ENCODE measurements around the gene C1GALT1C1L. TPM values are rescaled to one million over a fixed set of nuclear protein-coding genes. Genes with fewer than 3 reads are reported as not detected.

C1GALT1C1L gene
- total and polyA plus RNA-seq, 2 of the 4 experiments (the other 2 are of a cell fraction) = 0.36 to 0.63 TPM

- Histone ChIP-seq H2AFZ (replicated peaks; ENCODE audit: low read length, poor library complexity) (no peak overlapping the region), H2BK20ac (ENCODE audit: low read depth, low read length) (no peak overlapping the region), H2BK120ac (ENCODE audit: low read depth, low read length) (no peak overlapping the region), H3K27me3 (ENCODE audit: control insufficient read depth, insufficient read depth, low read length) (no peaks in the 10 kb centered on the region; the same call in 1 of the 2 replicates), H3K4ac (ENCODE audit: low read depth, low read length) (no peak overlapping the region), H4K8ac (ENCODE audit: low read depth in 2 of 2, low read length in 2 of 2) (no peak overlapping the region), H3K9me3 (ENCODE audit: control insufficient read depth, insufficient read depth, low read length) (no peaks in the 10 kb centered on the region), H2BK5ac (ENCODE audit: low read depth, low read length, poor library complexity, severe bottlenecking) (no peak overlapping the region), H3K4me1 (ENCODE audit: control insufficient read depth, insufficient read depth, low read length) (no peaks in the 10 kb centered on the region), H4K5ac (ENCODE audit: low read depth, low read length) (no peak overlapping the region), H3K14ac (replicated peaks; ENCODE audit: low read depth, low read length) (no peak overlapping the region), H3K4me3 (ENCODE audit: insufficient read depth, low read depth, low read length) (no peak overlapping the region), H4K20me1 (ENCODE audit: insufficient read depth, low read length) (no peaks in the 10 kb centered on the region), H3K36me3 (ENCODE audit: control insufficient read depth, insufficient read depth, low read length) (no peaks in the 10 kb centered on the region), H3K79me1 (ENCODE audit: low read depth in 1 of 2, low read length in 2 of 2) (no peaks in the 10 kb centered on the region), H3K56ac (ENCODE audit: extremely low read depth, insufficient read depth, low read length) (no peak overlapping the region), H3K23ac (ENCODE audit: low read depth, low read length) (no peak overlapping the region), H2AK9ac (replicated peaks; ENCODE audit: low read depth, low read length, poor library complexity) (no peak overlapping the region), H3K18ac (ENCODE audit: low read depth, low read length) (no peak overlapping the region), H3K9ac (ENCODE audit: low read depth, low read length) (no peak overlapping the region), H2BK15ac (ENCODE audit: low read depth, low read length) (no peak overlapping the region), H3K4me2 (ENCODE audit: low read depth, low read length) (no peak overlapping the region), H3K27ac (ENCODE audit: insufficient read depth, low read length) (no peak overlapping the region), H2AK5ac (ENCODE audit: low read depth, low read length) (no peak overlapping the region), H4K91ac (ENCODE audit: insufficient read depth, low read depth, low read length) (no peak overlapping the region), H3K9me1 (ENCODE audit: insufficient read depth, low read length) (no peaks in the 10 kb centered on the region)
- ChIA-PET POLR2A (ENCODE audit: unreplicated experiment) (no interaction called here), CTCF (no interaction called here)
- DNase-seq = no peak
- dilution Hi-C loops (cut with HindIII; ENCODE audit: low sequenced_read_pairs, unreplicated experiment) = no loop called here
- no CpG with 5 or more reads among the region's 3 CpGs for WGBS, 2 experiments (ENCODE audit: extremely low coverage in 2 of 2, insufficient read length in 1 of 2)
- BruUV-seq (replicated peaks) = no TSS peak
- no peak for ATAC-seq (ENCODE audit: low read depth)
- TF ChIP-seq RFX5 (IDR thresholded peaks at IDR 0.05; ENCODE audit: low read depth, low read length) (no peak), RAD21 (IDR thresholded peaks at IDR 0.05; ENCODE audit: low read length) (no peak), MAFK (IDR thresholded peaks at IDR 0.05; ENCODE audit: low read depth, low read length) (no peak), MXI1 (IDR thresholded peaks at IDR 0.05; ENCODE audit: borderline replicate concordance, low read depth, low read length) (no peak), CHD1 (IDR thresholded peaks at IDR 0.05; ENCODE audit: low read depth, low read length) (no peak), POLR2A (IDR thresholded peaks at IDR 0.05; ENCODE audit: low read depth, low read length) (no peak), SMC3 (IDR thresholded peaks at IDR 0.05; ENCODE audit: low read depth, low read length) (no peak), BHLHE40 (IDR thresholded peaks at IDR 0.05; ENCODE audit: low read depth, low read length) (no peak), USF2 (IDR thresholded peaks at IDR 0.05; ENCODE audit: low read depth, low read length) (no peak), ELK1 (IDR thresholded peaks at IDR 0.05; ENCODE audit: borderline replicate concordance, low read depth, low read length) (no peak), CEBPB (IDR thresholded peaks at IDR 0.05; ENCODE audit: low read depth, low read length) (no peak), FOS (IDR thresholded peaks at IDR 0.05; ENCODE audit: low read depth, low read length) (no peak), MAZ (IDR thresholded peaks at IDR 0.05; ENCODE audit: borderline replicate concordance, low read depth, low read length) (no peak), NFE2L2 (IDR thresholded peaks at IDR 0.05; ENCODE audit: low read depth, low read length) (no peak), CTCF (conservative IDR thresholded peaks at IDR 0.05; ENCODE audit: low read depth, low read length) (no peak), RCOR1 (IDR thresholded peaks at IDR 0.05; ENCODE audit: insufficient replicate concordance, low read length) (no peak)
- in situ Hi-C loops (cut with MboI; ENCODE audit: low sequenced_read_pairs) = no loop called here
- intact Hi-C loops (cut with micrococcal nuclease) = no loop called here
These were observed 19.0 kb downstream of the C1GALT1C1L start for GRCh38 chr2:43657241-43657640.

All from IMR-90 (cell line).